HG03103 (cell line): ENCODE results near the gene IQSEC1.

Source experiments
- ATAC-seq: cut with Tn5 transposase; IDR thresholded peaks from one replicate; pipeline ENCODE4 v1.9.1; 2021; ENCODE audit warnings: low read depth; ENCODE audit not compliant: unreplicated experiment

IQSEC1 gene

DNA sequence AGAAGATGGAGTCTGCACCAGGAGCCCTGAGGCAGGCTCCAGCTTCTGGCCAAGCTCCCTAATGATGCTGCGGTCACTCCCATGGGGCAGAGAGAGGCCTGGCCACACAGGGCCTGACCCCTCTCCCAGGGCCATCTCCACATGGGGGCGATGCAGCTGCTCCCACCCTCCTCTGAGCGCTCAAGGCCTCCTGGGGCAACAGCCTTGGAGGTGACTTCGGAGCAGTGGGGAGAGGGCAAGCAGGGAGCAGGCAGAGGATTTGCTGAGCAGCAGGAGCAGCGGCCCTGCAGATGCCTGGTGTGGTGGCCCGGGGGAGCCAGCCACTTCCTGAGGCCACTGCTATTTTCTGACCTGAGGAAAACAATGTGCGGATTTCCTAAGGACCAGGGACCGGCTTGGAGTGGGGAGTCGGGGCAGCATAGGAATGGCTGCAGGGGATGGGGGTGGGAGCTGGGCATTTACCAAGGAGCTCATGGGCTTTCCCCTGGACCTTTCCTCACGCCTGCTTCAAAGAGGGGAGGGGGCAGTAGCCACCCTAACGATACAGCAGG lies 150.3 kb downstream of the IQSEC1 start:
- no peak for ATAC-seq

- ATAC-seq = no peak
These were observed 150.9 kb downstream of the IQSEC1 start for GRCh38 chr3:12922306-12922705.

- ATAC-seq = no peak
These were observed 151.5 kb downstream of the IQSEC1 start for GRCh38 chr3:12921736-12922135.

GRCh38 chr3:12920967-12921366 lies 152.3 kb downstream of the IQSEC1 start:
- ATAC-seq = no peak

DNA sequence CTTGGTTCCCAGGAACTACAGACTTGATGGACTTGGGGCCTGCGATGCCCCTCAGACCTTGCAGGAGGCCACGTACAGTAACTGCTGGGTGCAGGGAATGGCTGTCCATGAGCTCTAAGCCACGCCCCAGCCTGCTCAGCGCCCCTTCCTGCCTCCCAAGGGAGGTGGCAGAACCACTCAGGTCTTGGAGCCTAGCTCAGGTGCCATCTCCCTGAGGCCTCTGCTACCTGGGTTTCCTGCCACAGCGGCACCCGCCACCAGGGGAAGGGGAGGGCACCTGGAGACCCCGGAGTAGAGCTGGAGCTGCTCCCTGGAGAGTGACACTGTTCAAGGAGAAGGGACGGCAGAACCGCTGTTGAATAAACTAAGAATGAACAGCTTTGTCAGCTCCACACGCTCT lies 154.0 kb downstream of the IQSEC1 start:
- ATAC-seq = no peak

- no peak for ATAC-seq
These were observed 155.0 kb downstream of the IQSEC1 start for GRCh38 chr3:12918231-12918630.

DNA sequence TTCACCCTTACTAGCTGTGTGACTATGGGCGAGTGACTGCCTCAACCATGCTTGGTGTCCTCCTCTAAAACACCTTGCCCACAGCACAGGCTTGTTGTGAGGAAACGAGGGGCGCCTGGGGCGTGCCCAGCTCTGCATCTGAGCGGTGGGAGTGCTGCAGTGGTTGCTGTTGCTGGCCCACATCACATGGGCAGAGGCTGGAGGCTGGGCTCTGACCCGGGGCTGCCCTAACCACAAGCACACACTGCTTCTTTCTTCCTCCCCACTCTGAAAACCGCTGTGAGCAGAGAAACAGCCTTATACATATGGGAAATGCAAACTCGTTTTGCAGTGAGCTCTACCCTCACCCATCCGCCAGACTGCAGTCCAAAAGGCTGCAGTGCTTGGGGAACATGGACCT lies 157.1 kb downstream of the IQSEC1 start:
- ATAC-seq = no peak

DNA sequence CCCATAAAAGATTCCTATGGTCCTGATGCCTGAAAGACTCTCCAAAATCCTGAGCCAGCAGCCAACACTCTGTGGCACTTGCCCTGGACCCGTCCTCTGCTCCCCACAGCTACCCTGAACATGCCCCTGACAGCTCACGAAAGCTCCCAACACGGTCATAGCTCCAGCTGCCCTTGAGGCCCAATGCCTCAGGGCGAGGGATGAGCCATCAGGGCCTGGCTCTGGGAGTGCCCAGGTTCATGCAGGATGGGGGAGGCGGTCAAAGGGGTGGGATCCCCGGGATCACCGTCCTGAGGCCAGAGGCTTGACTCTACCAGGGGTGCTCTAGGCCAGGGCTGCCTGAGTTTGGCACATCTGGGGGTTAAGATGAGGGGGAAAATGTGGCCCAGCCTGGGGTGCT lies 159.1 kb downstream of the IQSEC1 start:
- ATAC-seq = no peak

GRCh38 chr3:12911881-12912415 lies 161.3 kb downstream of the IQSEC1 start:
- no peak for ATAC-seq

DNA sequence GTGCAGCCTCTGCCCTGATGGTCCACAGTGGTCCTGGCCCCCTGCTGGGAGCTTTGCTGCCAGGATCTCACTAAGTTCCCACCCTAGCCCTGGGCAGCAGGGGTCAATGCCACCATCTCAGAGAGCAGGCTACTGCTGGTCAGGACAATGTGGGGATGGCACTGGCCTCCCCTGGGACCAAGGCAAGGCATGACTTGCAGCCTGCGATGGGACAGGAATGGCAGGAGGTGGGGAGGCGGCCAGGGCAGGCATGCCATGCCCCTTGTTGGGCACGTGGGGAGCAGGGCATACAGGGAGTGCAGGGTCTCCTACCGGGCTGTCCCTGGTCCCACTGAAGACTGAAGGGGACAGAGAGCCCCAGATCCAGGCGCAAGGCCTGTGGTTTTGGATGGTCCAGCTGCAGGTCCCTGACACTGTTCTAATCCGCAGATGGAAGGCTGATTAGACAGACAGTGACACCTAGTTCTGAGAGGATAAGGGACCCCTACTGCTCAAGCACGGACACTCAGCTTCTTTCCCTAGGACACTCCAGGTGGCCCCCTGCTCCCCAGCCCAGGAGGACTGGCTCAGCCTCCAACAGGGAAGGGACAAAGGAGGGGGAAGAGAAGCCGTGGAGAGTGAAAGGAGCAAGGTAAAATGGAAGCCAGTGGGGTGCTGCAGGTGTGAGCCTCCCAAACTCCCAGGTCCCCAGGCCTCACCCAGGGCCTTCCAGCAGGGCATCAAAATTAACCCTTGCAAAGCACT lies 162.7 kb downstream of the IQSEC1 start:
- ATAC-seq = no peak

DNA sequence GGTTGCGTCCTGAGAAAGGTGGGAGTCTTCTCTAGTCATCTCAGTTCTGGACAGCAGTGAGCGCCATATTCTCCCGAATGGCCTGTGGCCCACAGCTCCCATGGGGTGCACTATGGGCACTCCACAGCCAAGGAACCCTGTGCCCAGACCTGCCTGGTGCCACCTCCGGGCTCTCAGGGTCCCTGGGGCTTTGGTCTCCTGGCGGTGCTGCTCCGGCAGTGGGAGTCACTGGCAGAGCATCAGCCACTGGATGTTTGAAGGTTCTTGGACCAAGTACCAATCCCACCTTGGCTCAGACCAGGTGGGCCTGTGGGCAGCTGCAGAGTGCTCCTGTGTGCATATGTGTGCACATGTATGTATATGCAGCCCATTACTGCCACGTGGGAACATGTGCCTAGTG lies 163.5 kb downstream of the IQSEC1 start:
- no peak for ATAC-seq

GRCh38 chr3:12908859-12909258 lies 164.4 kb downstream of the IQSEC1 start:
- no peak for ATAC-seq

DNA sequence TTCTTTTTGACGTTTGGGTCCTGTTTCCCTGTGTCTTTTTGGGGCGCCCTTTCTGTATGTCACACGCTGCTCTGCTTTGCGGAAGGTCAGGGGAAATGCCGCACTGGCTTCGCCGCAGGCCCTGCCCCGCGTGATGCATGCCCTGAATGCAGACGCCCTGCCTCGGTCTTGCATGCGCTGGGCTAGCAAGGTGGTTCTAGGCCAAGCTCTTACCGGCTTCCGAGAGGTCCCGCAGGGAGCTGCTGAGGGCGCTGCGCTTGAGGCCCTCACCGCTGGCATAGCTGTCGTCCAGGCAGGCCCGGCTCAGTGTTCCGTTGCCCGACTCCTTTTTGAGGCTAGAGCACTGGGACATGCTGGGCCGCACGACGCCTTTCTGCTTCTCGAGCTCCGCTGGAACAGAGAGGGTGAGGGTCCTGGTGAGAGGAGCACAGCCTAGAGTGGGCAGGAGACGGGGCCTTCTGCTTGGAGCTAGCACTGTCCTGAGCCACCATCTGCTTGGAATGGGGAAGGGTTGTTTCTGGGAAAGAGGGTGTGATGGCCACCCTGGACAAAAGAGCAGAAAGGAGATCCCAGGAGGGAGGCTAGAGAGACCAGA lies 165.0 kb downstream of the IQSEC1 start:
- ATAC-seq = no peak

GRCh38 chr3:12907729-12908128 lies 165.5 kb downstream of the IQSEC1 start:
- ATAC-seq = no peak

DNA sequence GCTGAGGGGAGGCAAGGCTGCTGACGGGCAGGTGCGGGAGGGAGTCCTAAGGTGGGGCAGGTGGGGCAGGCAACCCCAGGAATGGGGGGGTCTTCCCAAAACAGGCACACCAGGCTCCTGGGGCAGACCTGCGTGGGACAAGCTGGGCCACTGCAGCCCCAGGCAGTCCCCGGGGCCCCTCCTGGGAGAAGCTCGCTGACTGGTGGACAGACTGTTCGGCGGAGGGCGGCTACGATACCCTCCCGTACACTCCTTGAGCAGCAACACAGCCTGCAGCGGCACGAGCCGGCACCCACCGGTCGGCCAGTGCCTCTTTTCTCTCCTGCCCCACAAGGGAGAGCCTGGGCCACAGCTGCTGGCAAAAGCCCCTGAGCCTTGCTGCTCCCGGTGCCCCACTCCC lies 165.9 kb downstream of the IQSEC1 start:
- no peak for ATAC-seq

DNA sequence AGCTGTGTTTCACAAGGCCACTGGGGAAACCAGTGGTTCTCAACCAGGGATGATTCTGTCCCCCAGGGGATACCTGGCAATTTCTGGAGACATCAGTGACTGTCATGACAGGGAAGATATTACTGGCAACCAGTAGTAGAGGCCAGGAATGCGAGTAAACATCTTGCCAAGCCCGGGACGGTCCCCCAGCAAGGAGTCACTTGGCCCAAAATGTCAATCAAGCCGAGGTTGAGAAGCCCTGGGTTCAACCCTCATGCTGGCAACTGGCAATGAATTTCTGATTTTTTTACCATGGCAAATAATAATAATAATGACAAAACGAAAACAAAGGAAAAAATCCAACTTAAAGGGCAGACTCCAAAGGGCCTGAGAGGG lies 166.3 kb downstream of the IQSEC1 start:
- ATAC-seq = no peak

GRCh38 chr3:12906141-12906915 lies 166.9 kb downstream of the IQSEC1 start:
- ATAC-seq = no peak

DNA sequence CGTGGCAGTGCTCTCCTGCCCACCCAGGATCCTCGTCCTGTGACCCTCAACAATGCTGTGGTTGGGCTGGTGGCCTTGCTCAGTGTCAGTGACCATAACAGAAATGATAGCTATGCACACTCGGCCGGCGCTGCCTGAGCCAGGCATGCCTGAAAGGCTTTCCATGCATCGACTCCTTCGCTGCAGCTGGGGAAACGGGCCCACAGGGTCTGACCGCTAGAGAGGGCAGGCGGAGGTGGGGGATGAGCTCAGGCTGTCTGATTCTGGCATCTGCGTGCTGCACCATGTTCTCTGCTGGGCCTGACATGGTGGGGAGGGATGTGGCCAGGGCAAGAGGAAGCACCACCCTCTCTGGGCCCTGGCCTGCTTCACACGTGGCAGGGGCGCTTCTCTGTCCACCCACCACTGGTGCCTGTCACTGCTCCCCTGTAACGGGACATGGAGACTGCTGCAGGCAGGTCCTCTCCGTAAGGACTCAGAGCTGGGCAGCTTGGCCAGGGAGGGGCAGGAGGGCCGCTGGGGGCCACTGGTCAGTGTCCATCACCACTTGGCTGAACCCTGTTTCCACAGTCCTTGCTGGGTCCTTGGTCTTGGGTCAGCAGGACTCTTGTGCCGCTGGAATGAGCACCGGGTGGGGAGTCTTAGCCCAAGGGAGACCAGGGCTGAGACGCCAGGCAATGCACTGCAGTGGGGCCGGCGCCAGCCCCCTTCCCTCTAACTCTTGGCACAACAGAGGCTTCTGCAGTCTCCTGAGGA lies 167.7 kb downstream of the IQSEC1 start:
- no peak for ATAC-seq

- no peak for ATAC-seq
These were observed 168.3 kb downstream of the IQSEC1 start for GRCh38 chr3:12904951-12905315.

GRCh38 chr3:12903881-12904280 lies 169.3 kb downstream of the IQSEC1 start:
- no peak for ATAC-seq
